D721Med (cell line): Measurements from ENCODE around the gene POU3F3.

ENCODE experiments used
- DNase-seq: peaks from one replicate; pipeline ENCODE4 v3.0.0; 2011; ENCODE audit warnings: low spot score; ENCODE audit not compliant: insufficient read length
- FAIRE-seq: peaks from 2 replicates; lab custom pipeline; 2011; peaks lifted over from hg19 to GRCh38; lab: Jason Lieb, UNC
- CTCF ChIP-seq: IDR thresholded peaks from 2 replicates; pipeline ENCODE4 v1.5.1; 2012; ENCODE audit warnings: mild to moderate bottlenecking, control low read depth; ENCODE audit not compliant: insufficient read depth; ENCODE audit errors: missing control alignments

The POU3F3 gene

GRCh38 chr2:104885119-104885782 is 31.3 kb downstream of the POU3F3 start:
- TF ChIP-seq CTCF: no peak
- DNase-seq (no peak), FAIRE-seq (no peak)

GRCh38 chr2:104887676-104888075 is 33.8 kb downstream of the POU3F3 start:
- no peak for TF ChIP-seq CTCF
- DNase-seq (no peak), FAIRE-seq (no peak)

- DNase-seq: no peak
- no peak for TF ChIP-seq CTCF
- FAIRE-seq: no peak
Observed at GRCh38 chr2:104888489-104889258, 34.8 kb downstream of the POU3F3 start.

- TF ChIP-seq CTCF: no peak
- DNase-seq: no peak
- no peak for FAIRE-seq
Observed at GRCh38 chr2:104889291-104889959, 35.5 kb downstream of the POU3F3 start.

GRCh38 chr2:104889960-104890684 is 36.2 kb downstream of the POU3F3 start:
- no peak for DNase-seq
- no peak for TF ChIP-seq CTCF
- no peak for FAIRE-seq

GRCh38 chr2:104890685-104891069 is 36.8 kb downstream of the POU3F3 start:
- DNase-seq: no peak
- TF ChIP-seq CTCF: no peak
- no peak for FAIRE-seq
